ENCODE results near the gene CCDC90B. TPM values are rescaled to one million over a fixed set of nuclear protein-coding genes. Genes with fewer than 3 reads are reported as not detected.
A peak's percentile ranks its signal among the peaks of the same experiment; 100 is the strongest.

The CCDC90B gene
- total and polyA plus RNA-seq, 9 donors, result 23.0 to 68.0 (median 35.9) TPM

DNA sequence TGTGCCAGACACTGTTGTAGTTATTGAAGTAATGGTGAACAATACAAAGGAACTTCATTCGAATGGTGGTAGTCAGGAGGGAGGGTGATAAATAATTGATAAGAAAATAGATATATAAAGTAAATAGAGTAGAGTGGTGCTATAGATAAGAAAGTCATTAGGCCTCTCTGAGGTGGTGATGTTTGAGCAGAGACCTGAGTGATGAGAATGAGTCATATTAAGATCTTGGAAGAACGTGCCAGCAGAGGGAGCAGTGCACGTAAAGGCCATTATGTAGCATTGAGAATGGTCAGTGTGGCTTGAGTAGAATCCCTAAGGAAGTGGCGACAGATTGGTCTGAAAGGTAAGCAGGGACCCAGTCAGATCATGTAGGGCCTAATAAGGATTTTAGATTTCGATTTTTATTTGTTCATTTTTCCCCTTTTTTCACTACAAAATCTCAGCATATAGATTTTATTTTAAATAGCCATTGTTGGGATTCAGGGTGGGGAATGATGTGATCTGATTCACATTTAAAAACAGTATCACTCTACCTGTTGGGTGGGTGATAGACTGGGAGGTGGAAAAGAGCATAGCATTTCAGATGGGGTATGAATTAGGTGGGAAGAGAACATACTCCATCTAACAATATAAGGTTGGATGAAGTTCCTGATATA, 44.7 kb downstream of the CCDC90B start:
- Histone ChIP-seq H3K36me3 (no peaks in the 10 kb centered on the region), H3K27me3 (no peaks in the 10 kb centered on the region), H3K27ac (no peak overlapping the region), H3K9me3 (no peaks in the 10 kb centered on the region), H3K4me3 (no peak overlapping the region), H3K4me1 (ENCODE audit: insufficient read depth) (no peaks in the 10 kb centered on the region)
- WGBS, 3 donors, result 18 to 28% (median 28%) methylated on average over 5 of the region's 5 CpGs
- DNase-seq, result peak in 3 of 5 donors; percentile 14 to 49 (median 28)
- intact Hi-C loops (cut with DNase I), result loop anchor here in 1 of 4 donors (5.0 to 10.0 kb wide), 2 partner anchors 47 to 334 kb away; partner anchors contain the start of gene ANKRD42
- TF ChIP-seq, protein P1, sequence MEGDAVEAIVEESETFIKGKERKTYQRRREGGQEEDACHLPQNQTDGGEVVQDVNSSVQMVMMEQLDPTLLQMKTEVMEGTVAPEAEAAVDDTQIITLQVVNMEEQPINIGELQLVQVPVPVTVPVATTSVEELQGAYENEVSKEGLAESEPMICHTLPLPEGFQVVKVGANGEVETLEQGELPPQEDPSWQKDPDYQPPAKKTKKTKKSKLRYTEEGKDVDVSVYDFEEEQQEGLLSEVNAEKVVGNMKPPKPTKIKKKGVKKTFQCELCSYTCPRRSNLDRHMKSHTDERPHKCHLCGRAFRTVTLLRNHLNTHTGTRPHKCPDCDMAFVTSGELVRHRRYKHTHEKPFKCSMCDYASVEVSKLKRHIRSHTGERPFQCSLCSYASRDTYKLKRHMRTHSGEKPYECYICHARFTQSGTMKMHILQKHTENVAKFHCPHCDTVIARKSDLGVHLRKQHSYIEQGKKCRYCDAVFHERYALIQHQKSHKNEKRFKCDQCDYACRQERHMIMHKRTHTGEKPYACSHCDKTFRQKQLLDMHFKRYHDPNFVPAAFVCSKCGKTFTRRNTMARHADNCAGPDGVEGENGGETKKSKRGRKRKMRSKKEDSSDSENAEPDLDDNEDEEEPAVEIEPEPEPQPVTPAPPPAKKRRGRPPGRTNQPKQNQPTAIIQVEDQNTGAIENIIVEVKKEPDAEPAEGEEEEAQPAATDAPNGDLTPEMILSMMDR (IDR thresholded peaks at IDR 0.05), result peak in 1 of 3 donors; percentile 20
- TF ChIP-seq EP300 (IDR thresholded peaks at IDR 0.05) (no peak), POLR2A (IDR thresholded peaks at IDR 0.05) (no peak)

DNA sequence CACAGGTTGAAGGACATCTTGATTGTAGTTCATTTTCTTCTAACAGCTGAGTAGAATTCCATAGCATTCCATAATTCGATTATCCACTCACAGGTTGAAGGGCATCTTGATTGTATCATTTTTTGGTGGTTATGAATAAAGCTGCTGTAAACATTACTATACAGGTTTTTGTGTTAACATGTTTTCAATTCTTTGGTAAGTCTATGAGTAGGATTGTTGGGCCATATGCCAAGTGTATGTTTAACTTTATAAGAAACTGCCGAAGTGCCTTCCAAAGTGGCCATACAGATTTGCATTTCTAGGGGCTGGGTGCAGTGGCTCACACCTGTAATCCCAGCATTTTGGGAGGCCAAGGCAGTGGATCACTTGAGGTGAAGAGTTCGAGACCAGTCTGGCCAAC, 48.1 kb downstream of the CCDC90B start:
- TF ChIP-seq EP300 (IDR thresholded peaks at IDR 0.05) (no peak), POLR2A (IDR thresholded peaks at IDR 0.05) (no peak)
- TF ChIP-seq, protein P1 (IDR thresholded peaks at IDR 0.05), result no peak
- H3K36me3 ChIP-seq, result no peaks in the 10 kb centered on the region

DNA sequence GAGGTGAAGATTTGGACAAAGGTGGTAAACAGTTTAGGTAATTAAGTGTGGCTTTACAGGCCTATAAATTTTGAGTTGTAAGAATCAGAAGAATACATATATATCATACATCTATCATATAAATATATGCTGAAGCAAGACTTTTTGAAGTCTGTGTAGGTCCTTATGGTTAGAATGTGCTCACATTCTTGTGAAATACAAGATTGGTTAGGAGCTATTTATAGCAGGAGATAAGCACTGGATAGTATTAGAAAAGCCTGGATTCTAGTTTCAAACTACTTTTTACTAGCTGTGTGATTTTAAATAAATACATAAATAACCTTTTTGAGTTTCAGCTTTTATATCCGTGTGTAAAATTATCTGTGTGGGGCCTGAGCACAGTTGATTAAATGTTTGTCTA, 50.3 kb downstream of the CCDC90B start:
- H3K36me3 ChIP-seq, result no peaks in the 10 kb centered on the region
- H3K27ac ChIP-seq, result no peak overlapping the region
- no peaks in the 10 kb centered on the region for H3K9me3 ChIP-seq
- TF ChIP-seq, protein P1 (IDR thresholded peaks at IDR 0.05), result no peak
- no peak for TF ChIP-seq POLR2A (IDR thresholded peaks at IDR 0.05)
- TF ChIP-seq EP300 (IDR thresholded peaks at IDR 0.05), result no peak
- no peaks in the 10 kb centered on the region for H3K27me3 ChIP-seq
- H3K4me1 ChIP-seq (ENCODE audit: insufficient read depth), result no peaks in the 10 kb centered on the region
- WGBS, 3 donors, result 6 to 15% (median 11%) methylated on average over 1 of the region's 1 CpG
- no peak for DNase-seq
- H3K4me3 ChIP-seq, result no peak overlapping the region
- intact Hi-C loops (cut with DNase I), result no loop called here

More for the DNA sequence above, 48.1 kb downstream of the CCDC90B start:
- intact Hi-C loops (cut with DNase I), result no loop called here
- Histone ChIP-seq H3K27ac (no peak overlapping the region), H3K4me3 (no peak overlapping the region), H3K4me1 (ENCODE audit: insufficient read depth) (no peaks in the 10 kb centered on the region), H3K27me3 (no peaks in the 10 kb centered on the region), H3K9me3 (no peaks in the 10 kb centered on the region)
- WGBS, 3 donors, result 69 to 84% (median 72%) methylated on average over 3 of the region's 3 CpGs
- no peak for DNase-seq

DNA sequence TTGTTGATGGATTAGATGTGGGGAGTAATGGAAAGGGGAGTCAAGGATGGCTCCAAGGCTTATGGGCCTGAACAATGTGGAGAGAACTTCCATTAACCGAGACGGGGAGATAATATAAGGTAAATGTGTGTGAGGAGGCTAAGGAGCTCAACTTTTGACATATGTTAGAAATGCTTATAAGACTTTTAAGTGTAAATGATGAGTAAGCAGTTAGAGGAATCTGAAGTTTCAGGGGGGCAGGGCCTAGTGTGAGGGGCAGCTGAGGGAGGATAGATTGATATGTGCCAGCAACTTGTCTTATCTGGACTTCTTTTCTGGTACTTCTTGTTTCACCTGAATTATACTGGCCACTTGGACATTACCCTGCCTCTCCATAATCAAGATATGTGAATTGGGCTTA, 62.7 kb downstream of the CCDC90B start:
- WGBS, 3 donors, result 89 to 98% (median 93%) methylated on average over 2 of the region's 2 CpGs

More for the DNA sequence above, 62.7 kb downstream of the CCDC90B start:
- no peak for DNase-seq
- Histone ChIP-seq H3K4me1 (ENCODE audit: insufficient read depth) (no peaks in the 10 kb centered on the region), H3K27me3 (no peaks in the 10 kb centered on the region), H3K36me3 (no peaks in the 10 kb centered on the region), H3K4me3 (no peak overlapping the region), H3K27ac (no peak overlapping the region), H3K9me3 (no peaks in the 10 kb centered on the region)
- TF ChIP-seq, protein P1 (IDR thresholded peaks at IDR 0.05), result no peak
- TF ChIP-seq POLR2A (IDR thresholded peaks at IDR 0.05), result no peak
- TF ChIP-seq EP300 (IDR thresholded peaks at IDR 0.05), result no peak
- intact Hi-C loops (cut with DNase I), result no loop called here
